T-helper 2 cell treated with Interferon-gamma antibody and Interleukin-4, amounts not matched to agents 100 ng/mL and 5 ng/mL, for 36 hours (primary cell): Measurements from ENCODE around the gene SLC44A4. TPM values are rescaled to one million over a fixed set of nuclear protein-coding genes. Genes with fewer than 3 reads are reported as not detected.

Experiments used
- intact Hi-C: fragments of 100-400 bp; cut with micrococcal nuclease; formaldehyde crosslinking; loops from one replicate; pipeline ENCODE4 v1.15.1; 2023
- total RNA-seq: library from RNA; stranded (reverse); gene quantifications from 2 replicates; pipeline ENCODE4 v1.2.3, GENCODE V29; 2022

The SLC44A4 gene
- total RNA-seq, 1 donor from 2014 or later, result not detected

GRCh38 chr6:31901415-31901952 is 22.7 kb upstream of the SLC44A4 start:
- intact Hi-C loops, result no loop called here

GRCh38 chr6:31900917-31901414 is 22.2 kb upstream of the SLC44A4 start:
- intact Hi-C loops, result no loop called here

GRCh38 chr6:31899882-31900722 is 21.3 kb upstream of the SLC44A4 start:
- intact Hi-C loops, result loop anchor here (2.0 kb wide), 1 partner anchor 65 kb away; no protein-coding TSS in a partner anchor

GRCh38 chr6:31899215-31899614 is 20.4 kb upstream of the SLC44A4 start:
- intact Hi-C loops, result loop anchor here (2.0 kb wide), 1 partner anchor 64 kb away; no protein-coding TSS in a partner anchor

- intact Hi-C loops, result loop anchor here (1.0 to 2.0 kb wide), 2 partner anchors 35 to 64 kb away; no protein-coding TSS in a partner anchor
Observed at GRCh38 chr6:31898383-31899011, 19.7 kb upstream of the SLC44A4 start.

- intact Hi-C loops, result loop anchor here (1.0 to 2.0 kb wide), 4 partner anchors 34 to 195 kb away; partner anchors contain the start of genes ABHD16A and SKIC2
Observed at GRCh38 chr6:31897612-31898382, 19.0 kb upstream of the SLC44A4 start, which contains the start of gene EHMT2. EHMT2 (minus strand) TSS chr6:31897698; CDS start chr6:31897677, 21 bp downstream.

- intact Hi-C loops, result loop anchor here (1.0 to 2.0 kb wide), 2 partner anchors 62 to 194 kb away; partner anchors contain the start of genes ABHD16A and SKIC2
Observed at GRCh38 chr6:31896856-31897611, 18.2 kb upstream of the SLC44A4 start.

GRCh38 chr6:31896493-31896855 is 17.7 kb upstream of the SLC44A4 start:
- intact Hi-C loops, result loop anchor here (2.0 kb wide), 1 partner anchor 194 kb away; the partner anchor contains the start of gene ABHD16A

GRCh38 chr6:31892821-31893220 is 14.0 kb upstream of the SLC44A4 start:
- intact Hi-C loops, result no loop called here

- intact Hi-C loops, result no loop called here
Observed at GRCh38 chr6:31889331-31889972, 10.7 kb upstream of the SLC44A4 start.

GRCh38 chr6:31888276-31889258 is 9.8 kb upstream of the SLC44A4 start:
- intact Hi-C loops, result no loop called here

GRCh38 chr6:31887173-31888007 is 8.6 kb upstream of the SLC44A4 start:
- intact Hi-C loops, result no loop called here

GRCh38 chr6:31886541-31886991 is 7.8 kb upstream of the SLC44A4 start:
- intact Hi-C loops, result no loop called here

GRCh38 chr6:31884528-31885035 is 5.8 kb upstream of the SLC44A4 start:
- intact Hi-C loops, result no loop called here

- intact Hi-C loops, result no loop called here
Observed at GRCh38 chr6:31883676-31884075, 4.9 kb upstream of the SLC44A4 start.

GRCh38 chr6:31882344-31882743 is 3.5 kb upstream of the SLC44A4 start:
- intact Hi-C loops, result no loop called here
